HEK293T (cell line): Measurements from ENCODE around the gene PIK3CB.

ENCODE experiments used
- CTCF ChIA-PET: fragments of 350-600 bp; formaldehyde crosslinking; extraction: SDS; loops from one replicate; lab custom pipeline; 2021; ENCODE audit warnings: antibody characterized with exemption, inconsistent platforms; lab: Yijun Ruan, JAX
- POLR2A ChIA-PET: fragments of 350-600 bp; formaldehyde crosslinking; extraction: SDS; loops from one replicate; lab custom pipeline; 2020; ENCODE audit warnings: antibody characterized with exemption, inconsistent platforms; lab: Yijun Ruan, JAX
- DNase-seq: peaks from one replicate; pipeline ENCODE4 v3.0.0; 2012; ENCODE audit warnings: mixed read lengths; ENCODE audit errors: extremely low spot score
- ARNT ChIP-seq: fragments of 450-650 bp; IDR thresholded peaks from 2 replicates; pipeline ENCODE4 v1.6.1; 2017; ENCODE audit warnings: mild to moderate bottlenecking
- BHLHE40 ChIP-seq: fragments of 450-650 bp; IDR thresholded peaks from 2 replicates; pipeline ENCODE4 v1.6.1; 2016; ENCODE audit warnings: mild to moderate bottlenecking, moderate library complexity, borderline replicate concordance
- CTBP1 ChIP-seq: fragments of 450-650 bp; IDR thresholded peaks from 2 replicates; pipeline ENCODE4 v1.6.1; 2016; ENCODE audit warnings: borderline replicate concordance
- ELF4 ChIP-seq: fragments of 450-650 bp; IDR thresholded peaks from 2 replicates; pipeline ENCODE4 v1.6.1; 2017; ENCODE audit warnings: antibody characterized with exemption
- FOXA1 ChIP-seq: fragments of 450-650 bp; IDR thresholded peaks from 2 replicates; pipeline ENCODE4 v1.6.1; 2016; ENCODE audit warnings: mild to moderate bottlenecking
- FOXK2 ChIP-seq: fragments of 450-650 bp; IDR thresholded peaks from 2 replicates; pipeline ENCODE4 v1.6.1; 2016; ENCODE audit warnings: mild to moderate bottlenecking
- FOXM1 ChIP-seq: fragments of 450-650 bp; IDR thresholded peaks from 2 replicates; pipeline ENCODE4 v1.6.1; 2017; ENCODE audit warnings: mild to moderate bottlenecking, borderline replicate concordance
- HDGF ChIP-seq: fragments of 450-650 bp; IDR thresholded peaks from 2 replicates; pipeline ENCODE4 v1.6.1; 2017; ENCODE audit warnings: antibody characterized with exemption, borderline replicate concordance
- L3MBTL2 ChIP-seq: fragments of 450-650 bp; conservative IDR thresholded peaks from 2 replicates; pipeline ENCODE4 v1.6.1; 2016; ENCODE audit warnings: mild to moderate bottlenecking
- LEF1 ChIP-seq: fragments of 450-650 bp; IDR thresholded peaks from 2 replicates; pipeline ENCODE4 v1.6.1; 2017; ENCODE audit warnings: mild to moderate bottlenecking, borderline replicate concordance
- NFRKB ChIP-seq: fragments of 450-650 bp; IDR thresholded peaks from 2 replicates; pipeline ENCODE4 v1.6.1; 2016; ENCODE audit warnings: mild to moderate bottlenecking, moderate library complexity
- SP1 ChIP-seq: fragments of 450-650 bp; IDR thresholded peaks from 2 replicates; pipeline ENCODE4 v1.6.1; 2017
- SUZ12 ChIP-seq: fragments of 450-650 bp; IDR thresholded peaks from 2 replicates; pipeline ENCODE4 v1.6.1; 2016; ENCODE audit warnings: mild to moderate bottlenecking
- TARDBP ChIP-seq: fragments of 450-650 bp; IDR thresholded peaks from 2 replicates; pipeline ENCODE4 v1.6.1; 2016
- ZNF384 ChIP-seq: fragments of 450-650 bp; IDR thresholded peaks from 2 replicates; pipeline ENCODE4 v1.6.1; 2016
- TF ChIP-seq, protein P1 (sequence below): fragments of 450-650 bp; IDR thresholded peaks from 2 replicates; pipeline ENCODE4 v1.6.1; 2016

Gene PIK3CB

DNA sequence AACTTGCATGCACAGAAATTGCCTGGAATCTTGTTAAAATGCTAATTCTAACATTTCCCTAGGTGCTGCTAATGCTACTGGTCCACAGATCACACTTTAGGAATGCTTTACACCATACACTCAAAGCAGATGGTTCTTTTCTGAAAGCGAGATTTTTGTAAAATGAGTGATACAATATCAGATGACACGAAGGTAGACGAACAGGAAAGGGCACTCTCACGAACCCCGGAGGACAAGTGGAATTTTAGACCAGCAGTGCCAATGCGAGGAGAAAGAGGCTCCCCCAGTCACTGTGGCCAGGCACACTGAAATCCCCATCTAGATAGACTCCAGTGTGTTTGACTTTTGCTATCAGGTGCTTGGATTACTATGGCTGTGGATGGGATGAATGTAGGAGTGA lies 205.2 kb downstream of the PIK3CB start:
- TF ChIP-seq FOXK2 (no peak), FOXM1 (no peak), NFRKB (no peak), HDGF (no peak), TARDBP (no peak), LEF1 (no peak), FOXA1 (no peak), SUZ12 (no peak), L3MBTL2 (no peak), BHLHE40 (no peak), SP1 (no peak), CTBP1 (no peak), ZNF384 (no peak), ARNT (no peak)
- TF ChIP-seq, protein P1, sequence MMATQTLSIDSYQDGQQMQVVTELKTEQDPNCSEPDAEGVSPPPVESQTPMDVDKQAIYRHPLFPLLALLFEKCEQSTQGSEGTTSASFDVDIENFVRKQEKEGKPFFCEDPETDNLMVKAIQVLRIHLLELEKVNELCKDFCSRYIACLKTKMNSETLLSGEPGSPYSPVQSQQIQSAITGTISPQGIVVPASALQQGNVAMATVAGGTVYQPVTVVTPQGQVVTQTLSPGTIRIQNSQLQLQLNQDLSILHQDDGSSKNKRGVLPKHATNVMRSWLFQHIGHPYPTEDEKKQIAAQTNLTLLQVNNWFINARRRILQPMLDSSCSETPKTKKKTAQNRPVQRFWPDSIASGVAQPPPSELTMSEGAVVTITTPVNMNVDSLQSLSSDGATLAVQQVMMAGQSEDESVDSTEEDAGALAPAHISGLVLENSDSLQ: no peak
- POLR2A ChIA-PET: no interaction called here
- CTCF ChIA-PET: no interaction called here
- DNase-seq: no peak

DNA sequence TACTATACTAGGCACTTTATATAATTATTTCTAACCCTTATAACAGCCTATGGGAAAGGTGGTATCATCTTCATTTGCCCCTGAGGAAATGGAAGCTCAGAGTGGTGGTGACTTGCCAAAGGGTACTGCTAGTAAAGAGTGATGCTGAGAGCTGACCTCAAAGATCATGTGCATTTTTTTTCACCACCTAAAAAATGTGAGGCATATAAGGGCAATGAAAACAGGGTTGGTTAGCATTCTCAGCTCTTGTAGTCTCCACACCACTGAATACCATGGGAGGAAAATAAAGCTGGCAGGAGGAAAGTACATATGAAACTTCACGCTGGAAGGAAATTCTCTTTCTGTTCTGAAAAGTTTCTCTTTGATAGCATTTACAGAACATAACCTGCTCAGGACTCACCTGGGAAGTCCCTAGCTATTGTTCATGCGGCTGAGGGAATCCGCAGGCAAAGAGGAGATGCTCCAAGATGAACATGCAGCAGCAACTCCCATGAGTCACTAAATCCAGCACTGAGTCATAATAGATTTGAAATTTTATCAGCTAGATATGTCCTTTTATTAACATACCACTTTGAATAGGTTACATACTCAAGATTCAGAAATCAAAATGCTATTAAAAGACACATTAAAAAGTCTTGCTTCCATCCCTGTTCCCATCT lies 208.9 kb downstream of the PIK3CB start:
- TF ChIP-seq ZNF384 (no peak), FOXA1 (no peak), LEF1 (no peak), SUZ12 (no peak), NFRKB (no peak), FOXM1 (no peak), L3MBTL2 (no peak), HDGF (no peak), ARNT (no peak), TARDBP (no peak), ELF4 (no peak), SP1 (no peak), CTBP1 (no peak), FOXK2 (no peak)
- TF ChIP-seq, protein P1: no peak
- ChIA-PET POLR2A (no interaction called here), CTCF (interaction anchor here (0.9 to 1.0 kb wide), 2 partner anchors 12 to 31 kb away, joined by 3 read pairs; no protein-coding TSS in a partner anchor)
- no peak for DNase-seq

DNA sequence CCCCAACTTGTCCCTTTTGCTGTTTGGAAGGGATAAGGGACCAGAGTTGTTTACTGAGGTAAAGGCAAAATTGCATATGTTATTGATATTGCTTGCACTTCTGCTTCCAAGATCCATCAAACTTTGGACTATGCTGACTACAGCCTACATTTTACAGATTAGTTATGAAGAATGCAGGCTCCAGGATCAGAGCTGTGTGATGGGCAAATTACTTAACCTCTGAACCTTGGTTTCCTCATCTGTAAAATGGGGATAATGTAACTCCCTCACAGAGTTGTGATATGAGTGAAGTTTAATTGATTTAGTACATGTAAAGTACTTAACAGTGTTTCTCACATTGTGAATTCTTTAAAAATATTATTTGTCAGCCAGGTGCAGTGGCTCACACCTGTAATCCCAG lies 210.2 kb downstream of the PIK3CB start:
- TF ChIP-seq NFRKB (no peak), ZNF384 (no peak), LEF1 (no peak), BHLHE40 (no peak), ELF4 (no peak), FOXM1 (no peak), ARNT (no peak), TARDBP (no peak), SUZ12 (no peak), SP1 (no peak), CTBP1 (no peak)
- TF ChIP-seq, protein P1: no peak
- DNase-seq: no peak
- POLR2A ChIA-PET: no interaction called here
- CTCF ChIA-PET: interaction anchor here (1.0 to 1.2 kb wide), 2 partner anchors 299 to 312 kb away, joined by 3 to 5 read pairs; no protein-coding TSS in a partner anchor

DNA sequence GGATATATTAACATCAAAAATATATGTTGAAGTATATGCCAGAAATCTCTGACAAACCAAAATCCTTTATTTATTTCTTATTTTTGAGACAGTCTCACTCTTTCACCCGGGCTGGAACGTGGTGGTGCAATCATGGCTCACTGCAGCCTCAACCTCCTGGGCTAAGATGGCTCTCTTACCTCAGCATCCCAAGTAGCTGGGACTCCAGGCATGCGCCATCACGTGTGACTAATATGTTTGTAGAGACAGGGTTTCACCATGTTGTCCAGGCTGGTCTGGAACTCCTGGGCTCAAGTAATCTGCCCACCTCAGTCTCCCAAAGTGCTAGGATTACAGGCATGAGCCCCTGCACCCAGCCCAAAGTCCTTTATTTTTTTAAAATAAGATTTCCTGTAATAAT lies 214.3 kb downstream of the PIK3CB start:
- ChIA-PET POLR2A (no interaction called here), CTCF (no interaction called here)
- no peak for TF ChIP-seq SP1
- no peak for DNase-seq

DNA sequence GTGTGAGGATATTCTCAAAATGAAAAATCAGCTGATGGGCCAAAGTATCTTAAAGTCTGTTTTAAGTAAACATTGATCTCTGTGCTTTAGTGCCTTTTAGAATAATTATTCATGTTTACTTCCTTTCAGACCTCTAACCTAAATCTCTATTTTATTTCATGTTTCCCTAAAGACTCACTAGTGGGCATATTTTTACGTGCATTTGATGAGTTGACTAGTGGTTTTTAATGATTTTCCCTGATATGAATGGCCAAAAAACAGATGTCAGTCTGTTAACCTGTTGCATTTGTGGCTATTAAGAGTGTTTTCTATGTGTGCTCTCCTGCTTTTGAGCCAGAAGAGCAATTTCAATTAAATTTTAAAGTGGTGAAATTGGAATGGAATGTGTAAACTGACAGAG lies 219.3 kb downstream of the PIK3CB start:
- ChIA-PET POLR2A (no interaction called here), CTCF (no interaction called here)
- TF ChIP-seq LEF1 (no peak), FOXM1 (no peak), SUZ12 (no peak), ZNF384 (no peak), SP1 (no peak), BHLHE40 (no peak), FOXA1 (no peak), NFRKB (no peak), L3MBTL2 (no peak), ARNT (no peak), HDGF (no peak), FOXK2 (no peak), CTBP1 (no peak), TARDBP (no peak), ELF4 (no peak)
- TF ChIP-seq, protein P1: no peak
- no peak for DNase-seq

DNA sequence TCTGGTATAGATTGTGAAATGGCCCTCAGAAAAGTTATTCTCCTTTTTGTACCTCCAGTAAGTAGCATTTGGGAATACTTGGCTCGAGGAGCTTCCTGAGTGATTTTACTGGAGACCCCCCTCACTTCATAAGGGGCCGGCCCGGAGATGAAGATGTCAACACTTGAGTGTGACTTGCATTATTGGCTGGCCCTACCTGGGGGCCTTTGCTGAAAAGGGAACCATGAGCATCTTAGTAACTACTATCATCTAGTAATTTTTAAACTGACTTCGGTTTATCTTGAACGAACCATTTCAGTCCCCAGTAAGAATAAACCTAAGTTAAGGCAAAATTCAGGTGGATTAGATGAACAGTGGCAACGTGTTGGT lies 224.8 kb downstream of the PIK3CB start:
- TF ChIP-seq SP1: no peak
- TF ChIP-seq FOXM1: no peak
- no peak for TF ChIP-seq FOXK2
- TF ChIP-seq, protein P1: no peak
- no peak for TF ChIP-seq ARNT
- TF ChIP-seq L3MBTL2: no peak
- no peak for TF ChIP-seq TARDBP
- no peak for TF ChIP-seq LEF1
- TF ChIP-seq NFRKB: no peak
- TF ChIP-seq FOXA1: no peak
- TF ChIP-seq ELF4: no peak
- no peak for TF ChIP-seq SUZ12
- no peak for TF ChIP-seq HDGF
- no peak for TF ChIP-seq BHLHE40
- no peak for TF ChIP-seq ZNF384
- no peak for TF ChIP-seq CTBP1
- ChIA-PET CTCF (no interaction called here), POLR2A (interaction anchor here (1.0 to 2.7 kb wide), 3 partner anchors 15 to 326 kb away, joined by 3 to 15 read pairs (median 3); partner anchors contain the start of gene CEP70)
- DNase-seq: no peak
